Parathyroid adenoma (tissue), 2 donors: ENCODE measurements around the gene TPX2.

Experiments
- H2AFZ ChIP-seq: fragments of 300-600 bp; sonication (generic); one replicate; pipeline ENCODE4 v1.7.0; 2017; ENCODE audit warnings: antibody characterized with exemption, mild to moderate bottlenecking
- H3K27ac ChIP-seq: fragments of 300-600 bp; sonication (generic); one replicate; pipeline ENCODE4 v1.7.0; 2017
- H3K27me3 ChIP-seq: fragments of 300-600 bp; sonication (generic); one replicate; pipeline ENCODE4 v1.7.0; 2017; ENCODE audit warnings: low read length; ENCODE audit not compliant: control insufficient read depth, insufficient read depth
- H3K36me3 ChIP-seq: fragments of 300-600 bp; sonication (generic); one replicate; pipeline ENCODE4 v1.7.0; 2017; ENCODE audit warnings: low read length; ENCODE audit not compliant: control insufficient read depth, insufficient read depth
- H3K4me1 ChIP-seq: fragments of 300-600 bp; sonication (generic); one replicate; pipeline ENCODE4 v1.7.0; 2017; ENCODE audit warnings: control low read depth
- H3K4me2 ChIP-seq: fragments of 300-600 bp; sonication (generic); one replicate; pipeline ENCODE4 v1.7.0; 2017; ENCODE audit warnings: low read length
- H3K4me3 ChIP-seq: fragments of 300-600 bp; sonication (generic); one replicate; pipeline ENCODE4 v1.7.0; 2017; ENCODE audit warnings: low read depth, low read length
- H3K79me2 ChIP-seq: fragments of 300-600 bp; sonication (generic); one replicate; pipeline ENCODE4 v1.7.0; 2017; ENCODE audit warnings: control low read depth
- H3K9ac ChIP-seq: fragments of 300-600 bp; sonication (generic); one replicate; pipeline ENCODE4 v1.7.0; 2017; ENCODE audit warnings: mild to moderate bottlenecking
- H3K9me3 ChIP-seq: fragments of 300-600 bp; sonication (generic); one replicate; pipeline ENCODE4 v1.7.0; 2017; ENCODE audit warnings: low read length; ENCODE audit not compliant: control insufficient read depth
- CTCF ChIP-seq: fragments of 300-600 bp; sonication (generic); IDR thresholded peaks from one replicate; pipeline ENCODE4 v1.7.0; 2017; ENCODE audit warnings: antibody characterized with exemption, mild to moderate bottlenecking
- donor health status: primary hyperparathyroidism.

Gene TPX2

GRCh38 chr20:31821427-31821826, 82.3 kb downstream of the TPX2 start:
- Histone ChIP-seq H3K27me3 (no peaks in the 10 kb centered on the region), H3K9me3 (no peaks in the 10 kb centered on the region), H3K27ac (no peak overlapping the region), H3K36me3 (no peaks in the 10 kb centered on the region), H3K4me2 (no peak overlapping the region), H3K4me1 (peaks cover 4% of the 10 kb centered on the region), H3K9ac (no peak overlapping the region), H2AFZ (no peak overlapping the region), H3K4me3 (no peak overlapping the region), H3K79me2 (no peaks in the 10 kb centered on the region)
- no peak for TF ChIP-seq CTCF

GRCh38 chr20:31822421-31823330, 83.6 kb downstream of the TPX2 start:
- H3K4me3 ChIP-seq, result no peak overlapping the region
- no peaks in the 10 kb centered on the region for H3K79me2 ChIP-seq
- no peaks in the 10 kb centered on the region for H3K27me3 ChIP-seq
- H3K9me3 ChIP-seq, result no peaks in the 10 kb centered on the region
- peak overlapping the region; percentile 30 for H3K4me2 ChIP-seq
- peak overlapping the region; percentile 65 for H2AFZ ChIP-seq
- no peak overlapping the region for H3K9ac ChIP-seq
- H3K4me1 ChIP-seq, result peaks cover 4% of the 10 kb centered on the region
- TF ChIP-seq CTCF, result peak; percentile 99
- no peak overlapping the region for H3K27ac ChIP-seq
- no peaks in the 10 kb centered on the region for H3K36me3 ChIP-seq

GRCh38 chr20:31823360-31824124, 84.5 kb downstream of the TPX2 start:
- Histone ChIP-seq H3K4me2 (no peak overlapping the region), H3K27me3 (no peaks in the 10 kb centered on the region), H3K9ac (no peak overlapping the region)

GRCh38 chr20:31824125-31824485, 85.0 kb downstream of the TPX2 start:
- H3K27ac ChIP-seq, result no peak overlapping the region
- no peak overlapping the region for H3K4me2 ChIP-seq
- H3K9ac ChIP-seq, result no peak overlapping the region
- no peaks in the 10 kb centered on the region for H3K79me2 ChIP-seq
- H2AFZ ChIP-seq, result no peak overlapping the region
- H3K9me3 ChIP-seq, result no peaks in the 10 kb centered on the region
- no peak for TF ChIP-seq CTCF
- no peaks in the 10 kb centered on the region for H3K36me3 ChIP-seq
- no peak overlapping the region for H3K4me3 ChIP-seq
- no peaks in the 10 kb centered on the region for H3K27me3 ChIP-seq
- H3K4me1 ChIP-seq, result peaks cover 4% of the 10 kb centered on the region

More at GRCh38 chr20:31823360-31824124, 84.5 kb downstream of the TPX2 start:
- TF ChIP-seq CTCF, result no peak
- no peaks in the 10 kb centered on the region for H3K79me2 ChIP-seq
- H3K4me3 ChIP-seq, result no peak overlapping the region
- peaks cover 4% of the 10 kb centered on the region for H3K4me1 ChIP-seq
- H3K27ac ChIP-seq, result no peak overlapping the region
- H2AFZ ChIP-seq, result no peak overlapping the region
- no peaks in the 10 kb centered on the region for H3K9me3 ChIP-seq
- H3K36me3 ChIP-seq, result no peaks in the 10 kb centered on the region
